ENCODE measurements around the gene MYDGF.

Gene MYDGF

GRCh38 chr19:4609878-4610511 is 60.1 kb downstream of the MYDGF start:
- Histone ChIP-seq H3K4me1 (ENCODE audit: insufficient read depth, low read length) (no peaks in the 10 kb centered on the region), H3K27ac (ENCODE audit: low read depth, low read length) (no peak overlapping the region), H3K36me3 (ENCODE audit: insufficient read depth, low read length) (no peaks in the 10 kb centered on the region), H3K4me3 (ENCODE audit: low read depth in 1 of 2, low read length in 2 of 2) (no peak overlapping the region), H3K9me3 (ENCODE audit: low read length) (no peaks in the 10 kb centered on the region), H3K27me3 (ENCODE audit: control insufficient read depth in 1 of 2, insufficient read depth in 2 of 2, low read length in 2 of 2) (peaks cover 0 to 14% of the 10 kb centered on the region in 2 donors), H3K9ac (ENCODE audit: low read length) (no peak overlapping the region)
